HCT116 (cell line): ENCODE data around the gene METTL24. TPM values are rescaled to one million over a fixed set of nuclear protein-coding genes. Genes with fewer than 3 reads are reported as not detected.

Experiments
- ATAC-seq: fragments of 200-7000 bp; cut with Tn5 transposase; 2 replicates; pipeline ENCODE4 v1.9.1; 2020; ENCODE audit warnings: mild to moderate bottlenecking, moderate library complexity
- BruUV-seq: library from RNA; stranded (reverse); fragments of 400-500 nt; replicated peaks from 2 replicates; lab custom pipeline; 2021; lab: Mats Ljungman, UMichigan
- CTCF ChIA-PET: fragments of 300-600 bp; sonication (Branson Sonifier 250); formaldehyde crosslinking; loops from one replicate; lab custom pipeline; 2021; ENCODE audit warnings: antibody characterized with exemption; lab: Charles Lee
- POLR2A ChIA-PET: fragments of 300-600, 350-600 bp; sonication (Branson Sonifier 250); formaldehyde crosslinking; loops from one replicate; lab custom pipeline; 2021; ENCODE audit warnings: antibody characterized with exemption; lab: Charles Lee
- RAD21 ChIA-PET, 2 experiments: fragments of 300-600 bp; sonication (Branson Sonifier 250); formaldehyde crosslinking; loops; one replicate each; lab custom pipeline; 2023; ENCODE audit warnings: low total read pairs in 2 of 2; ENCODE audit not compliant: uncharacterized antibody in 2 of 2, unreplicated experiment in 2 of 2, low non-redundant PET in 1 of 2; lab: Charles Lee
- DNase-seq: peaks from one replicate; pipeline ENCODE4 v3.0.0-alpha.2; 2010; ENCODE audit warnings: low read depth, low spot score
- H2AFZ ChIP-seq: fragments of 200-600 bp; shearing (Covaris generic), sonication (generic); 2 replicates; pipeline ENCODE4 v1.6.1; 2017; ENCODE audit warnings: low read depth, mixed run types, mixed read lengths, antibody characterized with exemption, low read length; ENCODE audit not compliant: poor library complexity, severe bottlenecking
- H3K27ac ChIP-seq: 2 replicates; pipeline ENCODE4 v1.5.1; 2012; ENCODE audit warnings: low read depth, low read length
- H3K27me3 ChIP-seq: fragments of 200-600 bp; sonication (generic); 2 replicates; pipeline ENCODE4 v1.6.1; 2016; ENCODE audit warnings: mixed run types, low read length, mixed read lengths; ENCODE audit not compliant: insufficient read depth
- H3K36me3 ChIP-seq, 2 experiments: fragments of 200-500 bp in 1 of 2; fragments of 200-600 bp in 1 of 2; sonication (Bioruptor generic) in 1 of 2; sonication (generic) in 1 of 2; 2 replicates each; pipeline versions ENCODE4 v1.5.1 to v1.6.1; 2014 to 2016; ENCODE audit warnings: low read length in 2 of 2, inconsistent platforms in 1 of 2, mixed read lengths in 1 of 2, mixed run types in 1 of 2; ENCODE audit not compliant: insufficient read depth in 2 of 2, control insufficient read depth in 1 of 2
- H3K4me1 ChIP-seq, 2 experiments: fragments of 200-600 bp in 1 of 2; sonication (generic) in 1 of 2; 2 replicates each; pipeline versions ENCODE4 v1.5.1 to v1.6.1; 2012 to 2017; ENCODE audit warnings: low read length in 2 of 2, inconsistent platforms in 1 of 2, mild to moderate bottlenecking in 1 of 2, mixed read lengths in 1 of 2, mixed run types in 1 of 2, moderate library complexity in 1 of 2; ENCODE audit not compliant: insufficient read depth in 2 of 2, control insufficient read depth in 1 of 2
- H3K4me2 ChIP-seq: fragments of 200-600 bp; sonication (generic); 2 replicates; pipeline ENCODE4 v1.6.1; 2017; ENCODE audit warnings: mixed run types, low read length, mixed read lengths
- H3K4me3 ChIP-seq, 2 experiments: fragments of 200-600 bp in 1 of 2; sonication (generic) in 1 of 2; replicated peaks in 1 of 2; 2 replicates each; pipeline ENCODE4 v1.5.1; 2011 to 2016; ENCODE audit warnings: low read length in 2 of 2, control low read depth in 1 of 2, low read depth in 1 of 2, mild to moderate bottlenecking in 1 of 2, mixed read lengths in 1 of 2, mixed run types in 1 of 2
- H3K79me2 ChIP-seq: fragments of 200-600 bp; sonication (generic); 2 replicates; pipeline ENCODE4 v1.6.1; 2017; ENCODE audit warnings: mild to moderate bottlenecking, mixed run types, low read length, moderate library complexity, mixed read lengths; ENCODE audit not compliant: insufficient read depth
- H3K9ac ChIP-seq: fragments of 200-600 bp; sonication (generic); 2 replicates; pipeline ENCODE4 v1.6.1; 2016; ENCODE audit warnings: low read length, mixed read lengths
- H3K9me2 ChIP-seq: fragments of 200-600 bp; sonication (generic), shearing (Covaris generic); 2 replicates; pipeline ENCODE4 v1.6.1; 2017; ENCODE audit warnings: mixed run types, mild to moderate bottlenecking, moderate library complexity; ENCODE audit not compliant: insufficient read depth
- H3K9me3 ChIP-seq, 2 experiments: fragments of 200-500 bp in 1 of 2; fragments of 200-600 bp in 1 of 2; sonication (Bioruptor generic) in 1 of 2; sonication (generic) in 1 of 2; 2 replicates each; pipeline ENCODE4 v1.6.1; 2014 to 2017; ENCODE audit warnings: low read length in 2 of 2, mixed read lengths in 2 of 2, inconsistent platforms in 1 of 2, low read depth in 1 of 2, mild to moderate bottlenecking in 1 of 2, mixed run types in 1 of 2, moderate library complexity in 1 of 2; ENCODE audit not compliant: control insufficient read depth in 1 of 2, insufficient read depth in 1 of 2
- H4K20me1 ChIP-seq: fragments of 200-600 bp; sonication (generic), shearing (Covaris generic); 2 replicates; pipeline ENCODE4 v1.6.1; 2017; ENCODE audit warnings: mixed run types, mild to moderate bottlenecking, moderate library complexity; ENCODE audit not compliant: insufficient read depth
- ATF3 ChIP-seq: IDR thresholded peaks from 2 replicates; pipeline ENCODE4 v1.6.1; 2012
- CBX3 ChIP-seq: IDR thresholded peaks from 2 replicates; pipeline ENCODE4 v1.6.1; 2012; ENCODE audit warnings: low read depth
- CEBPB ChIP-seq: IDR thresholded peaks from 2 replicates; pipeline ENCODE4 v1.6.1; 2012; ENCODE audit warnings: low read depth
- ELF1 ChIP-seq: IDR thresholded peaks from 2 replicates; pipeline ENCODE4 v1.6.1; 2012; ENCODE audit warnings: low read depth, borderline replicate concordance
- EZH2 ChIP-seq: fragments of 200-600 bp; sonication (generic); IDR thresholded peaks from 2 replicates; pipeline ENCODE4 v1.6.1; 2017; ENCODE audit warnings: antibody characterized with exemption, mixed run types
- JUND ChIP-seq: IDR thresholded peaks from 2 replicates; pipeline ENCODE4 v1.6.1; 2012
- POLR2AphosphoS5 ChIP-seq: IDR thresholded peaks from 2 replicates; pipeline ENCODE4 v1.6.1; 2011; ENCODE audit warnings: mild to moderate bottlenecking, low read depth, low read length, moderate library complexity
- RAD21 ChIP-seq: IDR thresholded peaks from 2 replicates; pipeline ENCODE4 v1.6.1; 2012; ENCODE audit warnings: low read depth, mild to moderate bottlenecking
- SIN3A ChIP-seq: IDR thresholded peaks from 2 replicates; pipeline ENCODE4 v1.6.1; 2012; ENCODE audit warnings: low read depth
- SRF ChIP-seq: IDR thresholded peaks from 2 replicates; pipeline ENCODE4 v1.6.1; 2012; ENCODE audit warnings: low read depth
- ZFX ChIP-seq: fragments of 450-650 bp; IDR thresholded peaks from 2 replicates; pipeline ENCODE4 v1.6.1; 2017
- ZNF274 ChIP-seq: fragments of 200-500 bp; sonication (Bioruptor generic); IDR thresholded peaks from 2 replicates; pipeline ENCODE4 v1.6.1; 2014; ENCODE audit warnings: mild to moderate bottlenecking, low read depth, low read length, inconsistent platforms
- intact Hi-C: fragments of 100-400 bp; cut with micrococcal nuclease; formaldehyde crosslinking; loops from 2 replicates; pipeline ENCODE4 v1.10.0; 2022
- total RNA-seq: library from RNA; stranded (reverse); gene quantifications from one replicate; pipeline ENCODE4 v1.2.1, GENCODE V29; 2021; ENCODE audit not compliant: unreplicated experiment
- TF ChIP-seq, protein P1 (sequence below), 3 experiments: fragments of 200-600 bp in 1 of 3; sonication (generic) in 1 of 3; IDR thresholded peaks in 2 of 3; conservative IDR thresholded peaks in 1 of 3; 2 replicates each; pipeline ENCODE4 v1.5.1; 2012 to 2017; ENCODE audit warnings: low read depth in 2 of 3, low read length in 2 of 3, antibody characterized with exemption in 1 of 3, borderline replicate concordance in 1 of 3, control low read depth in 1 of 3, mild to moderate bottlenecking in 1 of 3, mixed read lengths in 1 of 3, mixed run types in 1 of 3, moderate library complexity in 1 of 3; ENCODE audit not compliant: insufficient read depth in 1 of 3

The METTL24 gene
- total RNA-seq, 1 experiment from 2014 or later: not detected

DNA sequence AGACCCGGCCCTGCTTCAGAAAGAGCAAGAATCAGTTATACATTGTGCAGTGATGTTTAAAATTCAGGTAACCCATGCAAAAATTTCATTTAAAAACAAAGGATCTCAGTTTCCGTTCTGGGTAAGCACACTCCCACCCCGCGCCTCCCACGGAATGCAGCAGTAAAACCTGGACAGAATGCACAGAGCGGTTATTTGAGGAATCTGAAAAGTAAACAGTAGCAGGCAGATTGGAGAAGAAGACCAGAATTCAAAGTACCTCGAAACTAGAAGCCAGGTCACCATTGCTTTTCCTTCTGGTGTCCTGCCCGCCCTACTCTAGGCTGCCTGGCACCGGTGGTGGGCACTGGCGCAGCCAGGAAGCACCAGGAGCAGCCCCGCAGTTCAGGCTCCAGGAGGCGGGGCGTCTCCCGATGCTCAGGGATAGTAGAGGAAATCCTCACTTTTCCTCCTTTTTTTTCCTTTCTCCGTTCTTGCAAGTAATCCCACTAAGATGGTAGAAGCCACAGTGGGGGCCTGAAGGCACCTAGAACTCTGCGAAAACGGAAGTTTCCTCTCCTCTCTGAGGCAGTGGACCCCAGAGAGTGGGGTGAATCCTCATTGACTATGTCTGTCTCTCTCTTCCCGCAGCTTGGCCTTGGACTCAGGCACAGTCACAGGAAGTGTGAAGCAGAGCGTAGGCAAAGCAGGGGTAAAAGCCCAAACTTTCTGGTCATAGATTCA, 28.3 kb downstream of the METTL24 start:
- no peak for TF ChIP-seq RAD21
- Histone ChIP-seq H3K9ac (no peak overlapping the region), H3K4me3 (no peak overlapping the region), H3K79me2 (no peaks in the 10 kb centered on the region), H3K4me2 (no peak overlapping the region), H3K27me3 (no peaks in the 10 kb centered on the region), H3K9me3 (no peaks in the 10 kb centered on the region), H3K4me1 (no peaks in the 10 kb centered on the region), H2AFZ (no peak overlapping the region), H4K20me1 (no peaks in the 10 kb centered on the region), H3K27ac (no peak overlapping the region), H3K9me2 (no peaks in the 10 kb centered on the region), H3K36me3 (no peaks in the 10 kb centered on the region)
- ChIA-PET CTCF (no interaction called here), POLR2A (no interaction called here), RAD21 (no interaction called here)
- intact Hi-C loops: no loop called here
- no peak for DNase-seq
- BruUV-seq: no TSS peak
- ATAC-seq: no peak

GRCh38 chr6:110329348-110329713, 28.8 kb downstream of the METTL24 start:
- no peaks in the 10 kb centered on the region for H3K79me2 ChIP-seq
- no peaks in the 10 kb centered on the region for H3K9me2 ChIP-seq
- no peak overlapping the region for H3K4me3 ChIP-seq
- no peaks in the 10 kb centered on the region for H4K20me1 ChIP-seq
- H3K9me3 ChIP-seq: no peaks in the 10 kb centered on the region
- no peaks in the 10 kb centered on the region for H3K4me1 ChIP-seq
- no peak overlapping the region for H2AFZ ChIP-seq
- DNase-seq (no peak), ATAC-seq (no peak)
- no peak overlapping the region for H3K27ac ChIP-seq
- ChIA-PET POLR2A (interaction anchor here (0.5 kb wide), 1 partner anchor 929 kb away, joined by 4 read pairs; no protein-coding TSS in a partner anchor), CTCF (no interaction called here), RAD21 (no interaction called here)
- BruUV-seq: no TSS peak
- no peaks in the 10 kb centered on the region for H3K27me3 ChIP-seq
- H3K36me3 ChIP-seq: no peaks in the 10 kb centered on the region
- intact Hi-C loops: no loop called here
- no peak for TF ChIP-seq ELF1
- no peak for TF ChIP-seq JUND
- no peak for TF ChIP-seq POLR2AphosphoS5
- TF ChIP-seq CEBPB: no peak
- no peak for TF ChIP-seq EZH2
- no peak for TF ChIP-seq ZNF274
- TF ChIP-seq CBX3: no peak
- no peak for TF ChIP-seq SIN3A
- TF ChIP-seq, protein P1, sequence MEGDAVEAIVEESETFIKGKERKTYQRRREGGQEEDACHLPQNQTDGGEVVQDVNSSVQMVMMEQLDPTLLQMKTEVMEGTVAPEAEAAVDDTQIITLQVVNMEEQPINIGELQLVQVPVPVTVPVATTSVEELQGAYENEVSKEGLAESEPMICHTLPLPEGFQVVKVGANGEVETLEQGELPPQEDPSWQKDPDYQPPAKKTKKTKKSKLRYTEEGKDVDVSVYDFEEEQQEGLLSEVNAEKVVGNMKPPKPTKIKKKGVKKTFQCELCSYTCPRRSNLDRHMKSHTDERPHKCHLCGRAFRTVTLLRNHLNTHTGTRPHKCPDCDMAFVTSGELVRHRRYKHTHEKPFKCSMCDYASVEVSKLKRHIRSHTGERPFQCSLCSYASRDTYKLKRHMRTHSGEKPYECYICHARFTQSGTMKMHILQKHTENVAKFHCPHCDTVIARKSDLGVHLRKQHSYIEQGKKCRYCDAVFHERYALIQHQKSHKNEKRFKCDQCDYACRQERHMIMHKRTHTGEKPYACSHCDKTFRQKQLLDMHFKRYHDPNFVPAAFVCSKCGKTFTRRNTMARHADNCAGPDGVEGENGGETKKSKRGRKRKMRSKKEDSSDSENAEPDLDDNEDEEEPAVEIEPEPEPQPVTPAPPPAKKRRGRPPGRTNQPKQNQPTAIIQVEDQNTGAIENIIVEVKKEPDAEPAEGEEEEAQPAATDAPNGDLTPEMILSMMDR (IDR thresholded peaks at IDR 0.05 in 2 of 3, conservative IDR thresholded peaks at IDR 0.05 in 1 of 3; ENCODE audit: borderline replicate concordance in 1 of 3, insufficient read depth in 1 of 3, low read depth in 2 of 3, low read length in 2 of 3): no peak
- no peak for TF ChIP-seq SRF
- TF ChIP-seq ZFX: no peak
- TF ChIP-seq ATF3: no peak
- H3K9ac ChIP-seq: no peak overlapping the region
- no peak overlapping the region for H3K4me2 ChIP-seq
